GM18951 (cell line): ENCODE results near the gene HID1.

Source experiments
- POLR2A ChIP-seq: IDR thresholded peaks from 4 replicates; pipeline ENCODE4 v1.6.1; 2011; ENCODE audit warnings: mild to moderate bottlenecking; ENCODE audit not compliant: insufficient read length, insufficient read depth; ENCODE audit errors: extremely low read depth
- in situ Hi-C: fragments of 300-500 bp; cut with MboI; formaldehyde crosslinking; loops from one replicate; pipeline ENCODE4 v1.12.0; 2022; ENCODE audit warnings: low sequenced_read_pairs, mixed read lengths, inconsistent platforms; ENCODE audit not compliant: unreplicated experiment

The HID1 gene

DNA sequence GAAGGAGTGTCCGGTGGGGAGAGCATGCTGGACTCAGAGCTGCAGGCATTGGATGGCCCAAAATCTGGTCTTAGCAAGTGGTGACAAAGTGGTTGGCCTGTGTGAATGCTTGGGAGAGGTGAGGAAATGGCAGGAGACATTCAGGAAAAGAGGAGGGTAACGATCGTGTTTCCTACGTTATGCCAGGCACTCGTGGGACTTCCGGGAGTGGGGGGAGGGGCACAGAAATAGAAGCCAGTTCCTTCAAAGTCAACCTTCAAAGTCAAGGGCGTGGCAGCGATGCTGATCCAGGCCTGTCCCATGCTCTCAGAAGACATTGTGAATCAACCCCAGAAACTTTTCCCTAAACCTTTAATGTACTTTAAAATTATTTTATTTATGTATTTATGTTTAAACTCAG, 33.0 kb downstream of the HID1 start:
- TF ChIP-seq POLR2A: no peak
- in situ Hi-C loops: no loop called here

DNA sequence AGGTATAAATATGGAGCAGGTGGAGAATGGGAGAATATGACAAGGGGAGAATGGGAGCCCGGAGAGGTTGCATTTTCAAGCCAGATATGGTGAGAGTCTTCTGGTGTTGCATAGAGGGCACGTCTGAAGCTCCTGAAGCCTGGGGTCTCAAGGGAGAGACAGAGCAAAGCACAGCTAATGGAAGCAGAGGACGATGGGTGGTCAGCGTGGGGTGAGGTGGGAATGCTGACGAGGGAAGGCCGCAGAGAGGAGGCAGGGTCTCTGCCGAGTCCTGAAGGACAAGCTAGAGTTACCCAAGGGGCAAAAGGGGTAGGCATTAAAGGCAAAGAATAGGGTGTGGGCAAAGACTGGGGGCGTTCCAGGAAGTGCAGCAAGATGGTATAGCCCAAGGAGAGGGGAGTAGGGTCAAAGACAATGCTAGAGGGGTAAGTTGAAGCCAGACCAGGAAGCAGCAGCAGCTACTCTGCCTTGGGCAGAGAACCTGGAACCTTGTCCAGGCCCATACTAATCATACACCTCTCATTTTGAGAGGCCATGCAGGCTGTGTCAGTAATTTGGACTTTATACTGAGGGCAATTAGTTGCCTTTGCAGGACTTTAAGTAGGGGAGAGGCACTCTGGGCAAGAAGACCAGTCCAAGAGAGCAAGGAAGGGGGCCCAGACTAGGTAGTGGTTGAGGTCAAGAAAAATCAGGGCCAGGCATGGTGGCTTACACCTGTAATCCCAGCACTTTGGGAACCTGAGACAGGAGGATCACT, 34.2 kb downstream of the HID1 start:
- TF ChIP-seq POLR2A: no peak

DNA sequence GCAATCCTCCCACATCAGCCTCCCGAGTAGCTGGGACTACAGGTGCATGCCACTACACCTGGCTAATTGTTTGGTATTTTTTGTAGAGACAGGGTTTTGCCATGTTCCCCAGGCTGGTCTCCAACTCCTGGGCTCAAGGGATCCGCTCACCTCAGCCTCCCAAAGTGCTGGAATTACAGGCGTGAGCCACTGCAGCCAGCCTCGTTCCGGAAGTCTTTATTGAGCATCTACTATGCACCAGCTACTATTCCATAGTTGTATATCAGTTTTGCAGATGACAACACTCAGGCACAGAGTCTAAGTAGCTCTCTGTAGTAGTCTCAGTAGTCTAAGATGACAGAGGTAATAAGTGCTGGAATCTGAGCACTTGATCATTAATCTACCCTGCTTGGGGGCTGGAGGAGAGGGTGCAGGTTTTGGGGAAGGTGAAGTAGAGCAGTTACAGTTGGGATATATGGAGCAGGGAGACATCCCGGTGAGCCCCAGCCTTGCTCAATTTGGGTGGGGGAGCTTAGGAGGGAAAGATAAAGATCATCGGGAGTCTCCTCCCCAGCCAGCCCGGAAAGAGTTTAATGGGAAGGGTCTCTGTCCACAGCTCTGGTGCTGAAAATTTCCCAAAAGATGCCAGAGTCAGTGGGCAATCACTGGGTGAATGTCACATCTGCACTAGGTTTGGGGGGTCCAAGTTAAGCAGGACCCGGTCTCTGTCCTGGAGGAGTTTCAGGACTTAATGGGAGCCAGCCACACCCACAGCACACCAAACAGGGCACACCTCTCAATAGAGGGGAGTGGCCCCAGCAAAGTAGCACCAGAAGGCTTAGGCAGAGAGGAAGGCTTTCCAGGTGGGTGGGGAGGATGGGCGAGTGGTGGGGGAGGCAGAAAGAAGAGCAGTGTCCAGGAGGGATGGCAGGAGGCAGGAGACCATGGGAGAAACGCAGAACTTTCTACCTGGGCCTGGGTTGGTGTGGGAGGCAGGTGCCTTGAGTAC, 35.2 kb downstream of the HID1 start:
- TF ChIP-seq POLR2A: no peak
- in situ Hi-C loops: no loop called here

More for the DNA sequence above, 34.2 kb downstream of the HID1 start:
- in situ Hi-C loops: no loop called here

DNA sequence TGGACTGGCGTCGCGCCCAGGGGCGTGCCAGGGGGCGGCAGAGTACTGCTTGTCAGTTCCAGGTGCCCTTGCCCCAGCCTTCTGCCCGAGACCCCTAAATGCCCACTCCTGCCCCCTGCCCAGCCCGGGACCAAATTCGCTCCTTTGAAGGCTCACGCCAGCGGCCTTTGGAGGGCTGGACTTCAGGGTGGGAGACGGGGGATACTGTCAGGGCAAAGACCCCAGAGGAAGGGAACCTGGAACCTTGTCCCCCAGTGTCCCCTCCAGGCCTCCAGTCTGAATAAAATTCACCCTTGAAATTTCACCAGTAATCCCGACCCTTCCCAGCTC, 36.1 kb downstream of the HID1 start:
- no peak for TF ChIP-seq POLR2A
- in situ Hi-C loops: no loop called here

DNA sequence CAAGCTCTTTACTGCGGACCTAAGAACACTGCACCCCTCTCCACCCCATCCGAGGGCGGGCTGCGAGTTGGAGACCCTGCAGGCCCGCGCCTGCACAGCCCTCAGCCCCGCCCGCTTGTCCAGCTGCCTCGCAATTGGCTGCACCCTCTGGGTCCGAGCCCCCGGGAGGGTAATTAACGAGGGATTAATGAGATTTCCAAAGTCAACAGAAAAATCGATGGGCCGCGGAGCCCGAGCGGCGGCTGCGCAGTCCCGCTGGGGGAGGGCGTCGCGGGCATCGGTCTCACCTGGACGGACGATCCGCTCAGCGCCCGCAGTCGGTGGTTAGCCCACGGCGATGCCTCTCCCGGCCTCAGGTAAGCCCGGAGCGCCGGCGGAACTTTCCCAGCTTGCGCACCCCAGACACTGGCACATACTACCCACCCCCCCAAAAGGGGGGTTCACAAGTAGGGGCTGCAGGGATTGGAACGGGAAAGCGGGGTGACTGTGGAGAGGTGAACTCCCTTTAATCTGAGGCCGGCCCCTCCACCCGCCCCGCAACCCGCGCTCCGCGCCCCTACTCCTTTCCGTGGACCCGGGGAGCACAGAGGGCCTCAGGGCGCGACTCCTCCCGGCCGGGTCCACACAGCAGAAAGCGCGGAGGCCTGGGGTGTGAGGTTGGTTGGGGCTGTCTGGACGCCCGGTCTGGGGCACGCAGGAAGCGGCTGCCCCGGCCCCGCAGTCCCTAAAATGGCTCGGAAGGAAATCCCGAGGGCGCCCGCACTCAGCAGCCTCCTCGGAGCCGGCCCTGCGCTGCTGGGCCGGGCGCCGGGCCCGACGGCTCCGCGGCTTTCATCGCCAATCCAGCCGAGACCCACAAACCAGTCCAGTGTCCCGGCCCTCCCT, 36.7 kb downstream of the HID1 start, which contains the start of gene OTOP3:
Gene OTOP3, plus strand, starts transcription at position 314 of the 885 bp plus-strand sequence. Its CDS starts 24 bp downstream, at position 338.
- in situ Hi-C loops: no loop called here
- TF ChIP-seq POLR2A: no peak

DNA sequence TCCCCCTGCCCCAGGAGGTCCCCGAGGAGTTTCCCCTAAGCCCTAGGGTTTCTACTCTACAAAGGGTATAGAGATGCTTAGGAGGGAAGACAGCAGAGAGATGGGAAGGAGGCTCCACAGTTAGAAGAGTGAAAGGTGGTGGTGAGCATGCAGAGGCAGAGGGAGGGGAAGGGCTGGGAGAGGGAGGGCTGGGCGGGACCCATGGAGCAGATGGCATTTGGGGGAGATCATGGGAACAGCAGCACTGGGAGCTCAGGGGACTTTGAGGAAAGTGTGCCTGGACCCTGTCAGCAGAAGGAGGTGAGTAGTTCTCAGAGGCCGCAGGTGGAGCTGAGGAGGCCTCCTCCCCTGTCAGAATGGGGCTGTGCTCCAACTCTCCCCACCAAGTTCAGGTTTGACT, 37.5 kb downstream of the HID1 start:
- in situ Hi-C loops: no loop called here
- TF ChIP-seq POLR2A: no peak

DNA sequence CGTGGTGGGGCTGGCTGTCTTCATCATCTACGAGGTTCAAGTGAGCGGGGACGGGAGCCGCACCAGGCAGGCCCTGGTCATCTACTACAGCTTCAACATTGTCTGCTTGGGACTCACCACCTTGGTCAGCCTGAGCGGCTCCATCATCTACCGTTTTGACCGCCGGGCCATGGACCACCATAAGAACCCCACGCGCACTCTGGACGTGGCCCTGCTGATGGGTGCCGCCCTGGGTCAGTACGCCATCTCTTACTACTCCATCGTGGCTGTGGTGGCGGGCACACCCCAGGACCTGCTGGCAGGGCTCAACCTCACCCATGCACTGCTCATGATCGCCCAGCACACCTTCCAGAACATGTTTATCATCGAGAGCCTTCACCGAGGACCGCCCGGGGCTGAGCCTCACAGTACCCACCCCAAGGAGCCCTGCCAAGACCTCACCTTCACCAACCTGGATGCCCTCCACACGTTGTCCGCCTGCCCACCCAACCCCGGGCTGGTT, 42.0 kb downstream of the HID1 start:
- TF ChIP-seq POLR2A: no peak
- in situ Hi-C loops: no loop called here

DNA sequence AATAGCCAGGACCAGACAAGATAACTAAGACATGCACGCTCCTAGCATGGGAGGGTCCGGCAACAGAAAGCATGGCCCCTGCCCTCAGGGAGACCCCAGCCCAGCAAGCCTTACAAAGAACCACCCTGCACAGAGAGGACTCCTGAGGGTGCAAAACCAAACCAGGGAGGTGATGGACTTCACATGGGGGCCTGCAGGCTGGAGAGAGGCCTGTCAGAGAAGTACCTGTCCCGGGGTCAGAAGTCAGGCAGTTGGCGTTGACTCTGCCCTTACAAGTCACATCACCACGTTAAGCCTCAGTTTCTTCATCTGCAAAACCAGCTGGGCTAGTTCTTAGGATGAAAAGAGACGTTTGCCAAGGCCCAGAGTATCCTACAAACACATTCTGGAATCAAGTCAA, 43.8 kb downstream of the HID1 start:
- in situ Hi-C loops: no loop called here

DNA sequence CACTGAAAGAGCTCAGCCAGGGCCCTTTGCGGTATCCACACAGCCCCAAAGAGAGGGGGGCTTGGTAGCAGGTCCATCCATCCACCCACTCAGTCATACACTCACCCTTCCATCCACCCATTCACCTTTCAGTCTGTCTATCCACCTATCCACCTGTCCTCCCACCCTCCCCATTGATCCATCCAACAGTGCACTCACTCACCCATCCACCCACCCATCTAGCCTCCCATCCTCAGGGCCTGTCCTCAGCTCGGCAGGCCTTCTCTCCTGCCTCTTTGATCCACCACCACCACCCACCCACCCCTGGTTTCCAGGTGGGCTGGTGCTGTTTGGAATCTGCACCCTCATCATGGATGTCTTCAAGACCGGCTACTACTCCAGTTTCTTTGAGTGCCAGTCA, 47.3 kb downstream of the HID1 start:
- no peak for TF ChIP-seq POLR2A
- in situ Hi-C loops: no loop called here

More for the DNA sequence above, 43.8 kb downstream of the HID1 start:
- TF ChIP-seq POLR2A: no peak

DNA sequence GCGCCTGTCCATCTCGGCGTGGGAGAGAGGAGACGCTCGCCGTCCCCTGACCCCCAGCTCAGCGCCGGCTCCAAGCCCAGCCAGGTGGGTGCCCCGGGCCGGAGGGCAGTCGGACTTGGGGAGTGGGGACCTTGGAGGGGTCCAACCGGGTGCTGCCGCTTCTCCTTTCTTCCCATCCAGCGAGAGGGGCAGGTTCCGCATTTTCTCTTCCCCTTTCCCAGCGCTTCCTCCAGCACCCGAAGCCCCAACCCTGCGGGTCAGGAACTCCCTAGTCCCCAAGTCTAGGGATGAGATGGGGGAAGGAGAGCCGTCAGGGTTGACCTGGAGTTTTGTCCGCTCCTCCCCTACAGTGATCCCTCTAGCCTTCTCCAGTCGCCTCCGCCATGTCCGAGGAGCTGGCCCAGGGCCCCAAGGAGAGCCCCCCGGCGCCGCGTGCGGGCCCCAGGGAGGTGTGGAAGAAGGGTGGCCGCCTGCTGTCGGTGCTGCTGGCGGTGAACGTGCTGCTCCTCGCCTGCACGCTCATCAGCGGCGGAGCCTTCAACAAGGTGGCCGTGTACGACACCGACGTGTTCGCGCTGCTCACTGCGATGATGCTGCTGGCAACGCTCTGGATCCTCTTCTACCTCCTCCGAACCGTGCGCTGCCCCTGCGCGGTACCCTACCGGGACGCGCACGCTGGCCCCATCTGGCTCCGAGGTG, 48.2 kb downstream of the HID1 start, which contains the start of gene OTOP2:
Gene OTOP2, plus strand, starts transcription at position 24 of the 699 bp plus-strand sequence. Its CDS starts 360 bp downstream, at position 384.
- TF ChIP-seq POLR2A: no peak
- in situ Hi-C loops: no loop called here

DNA sequence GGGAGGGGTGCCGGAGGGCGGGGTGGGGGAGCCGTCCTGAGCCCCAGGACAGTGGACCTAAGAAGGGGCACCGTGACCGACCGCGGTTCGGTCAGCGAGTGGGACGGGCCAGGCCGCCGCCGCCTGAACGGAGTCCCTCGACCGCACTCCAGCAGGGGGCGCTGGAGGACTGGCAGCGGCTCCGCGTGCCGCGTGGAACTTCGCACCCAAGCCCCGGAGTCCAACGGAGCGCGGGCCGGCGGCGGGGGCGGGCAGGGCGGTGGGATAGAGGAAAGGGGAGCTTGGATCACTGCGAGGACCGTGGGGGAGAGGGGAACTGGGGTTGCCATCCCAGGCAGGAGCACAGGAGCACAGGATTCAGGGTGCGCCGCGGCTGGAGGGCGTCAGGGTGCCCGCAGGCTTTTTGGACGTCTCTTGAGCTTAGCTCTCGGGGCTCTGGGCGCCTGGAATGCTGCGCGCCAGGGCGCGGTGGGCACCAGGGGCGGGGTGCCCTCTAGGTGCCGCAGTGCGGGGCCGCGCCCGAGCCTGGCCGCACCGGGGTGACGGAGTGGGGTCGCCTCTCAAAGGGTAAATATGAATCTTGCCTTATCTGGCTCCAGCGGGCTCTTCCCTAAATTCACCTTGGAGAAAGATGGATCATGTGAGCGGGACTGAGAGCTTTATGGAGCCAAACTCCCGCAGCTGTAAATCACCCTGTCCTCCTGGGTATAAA, 48.9 kb downstream of the HID1 start:
- in situ Hi-C loops: no loop called here
- no peak for TF ChIP-seq POLR2A
